NCI-H446 treated with DMSO at 0.1 percent for 48 hours (cell line): ENCODE data around the gene ADGRE1.
"Not testable (repeated sequence)": the region's sequence is repeated elsewhere in the genome, so short reads cannot be mapped to it uniquely, and the experiment has no call there.

Experiments
- DNase-seq: peaks from one replicate; lab custom pipeline; 2025; lab: John Stamatoyannopoulos, UW

ADGRE1 gene

GRCh38 chr19:6887316-6887715, at the start of gene ADGRE1:
TSS of gene ADGRE1 (plus strand) at chr19:6887579. CDS start at chr19:6887609, 30 bp downstream.
- no peak for DNase-seq

GRCh38 chr19:6838062-6838655, 49.2 kb upstream of the ADGRE1 start:
- DNase-seq, result no peak

- DNase-seq, result no peak
Measured at GRCh38 chr19:6842871-6843607, 44.3 kb upstream of the ADGRE1 start.

GRCh38 chr19:6847828-6848200, 39.6 kb upstream of the ADGRE1 start:
- no peak for DNase-seq

GRCh38 chr19:6848986-6849385, 38.4 kb upstream of the ADGRE1 start:
- no peak for DNase-seq

- DNase-seq, result no peak
Measured at GRCh38 chr19:6849876-6850275, 37.5 kb upstream of the ADGRE1 start.

GRCh38 chr19:6851359-6851758, 36.0 kb upstream of the ADGRE1 start:
- DNase-seq, result no peak

- DNase-seq, result no peak
Measured at GRCh38 chr19:6852001-6852400, 35.4 kb upstream of the ADGRE1 start.

- DNase-seq, result no peak
Measured at GRCh38 chr19:6853868-6854267, 33.5 kb upstream of the ADGRE1 start.

GRCh38 chr19:6854758-6855157, 32.6 kb upstream of the ADGRE1 start:
- no peak for DNase-seq

- peak; percentile 9 for DNase-seq
Measured at GRCh38 chr19:6856749-6857372, 30.5 kb upstream of the ADGRE1 start.

GRCh38 chr19:6861683-6862286, 25.6 kb upstream of the ADGRE1 start:
- no peak for DNase-seq

- DNase-seq, result peak; percentile 38
Measured at GRCh38 chr19:6862673-6863078, 24.7 kb upstream of the ADGRE1 start.

GRCh38 chr19:6864325-6864940, 22.9 kb upstream of the ADGRE1 start:
- DNase-seq, result no peak

- DNase-seq, result no peak
Measured at GRCh38 chr19:6865849-6866248, 21.5 kb upstream of the ADGRE1 start.

- no peak for DNase-seq
Measured at GRCh38 chr19:6866741-6867151, 20.6 kb upstream of the ADGRE1 start.

GRCh38 chr19:6868351-6868750, 19.0 kb upstream of the ADGRE1 start:
- no peak for DNase-seq

- DNase-seq, result not testable (repeated sequence)
Measured at GRCh38 chr19:6869151-6869882, 18.1 kb upstream of the ADGRE1 start.

GRCh38 chr19:6873708-6874431, 13.5 kb upstream of the ADGRE1 start:
- DNase-seq, result no peak

GRCh38 chr19:6875218-6875617, 12.2 kb upstream of the ADGRE1 start:
- no peak for DNase-seq

GRCh38 chr19:6876748-6877147, 10.6 kb upstream of the ADGRE1 start:
- no peak for DNase-seq
